ENCODE measurements around the gene BRD9.
"Not testable (repeated sequence)": the region's sequence is repeated elsewhere in the genome, so short reads cannot be mapped to it uniquely, and the experiment has no call there.

BRD9 gene

GRCh38 chr5:892394-893136 is at the start of gene BRD9, which contains the start of gene TRIP13:
Gene BRD9, minus strand, starts transcription at chr5:892801. Its CDS starts 144 bp downstream, at chr5:892657.
Gene TRIP13, plus strand, starts transcription at chr5:892884. Its CDS starts 115 bp downstream, at chr5:892999.
- peak; percentile 56 for DNase-seq (ENCODE audit: low read depth)

- DNase-seq (ENCODE audit: low read depth), result not testable (repeated sequence)
These were observed 48.1 kb upstream of the BRD9 start for GRCh38 chr5:940741-941140.

DNA sequence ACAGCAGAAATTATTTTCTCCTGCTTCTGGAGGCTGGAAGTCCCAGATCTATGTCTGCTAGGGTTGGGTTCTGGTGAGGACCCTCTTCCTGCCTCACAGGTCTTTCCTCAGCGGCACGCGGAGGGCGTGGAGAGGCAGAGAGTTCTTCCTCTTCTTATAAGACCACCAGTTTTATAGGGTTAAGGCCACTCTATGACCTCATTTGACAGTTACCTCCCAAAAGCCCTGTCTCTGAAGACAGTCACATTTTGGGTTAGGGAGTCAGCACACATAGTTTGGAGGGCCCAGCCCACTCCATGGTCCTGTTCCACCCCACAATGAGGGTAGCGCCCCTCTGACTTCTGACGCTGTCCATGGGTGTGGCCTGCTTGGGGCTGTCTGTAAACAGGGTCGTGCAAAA is 46.8 kb upstream of the BRD9 start:
- DNase-seq (ENCODE audit: low read depth), result no peak

DNA sequence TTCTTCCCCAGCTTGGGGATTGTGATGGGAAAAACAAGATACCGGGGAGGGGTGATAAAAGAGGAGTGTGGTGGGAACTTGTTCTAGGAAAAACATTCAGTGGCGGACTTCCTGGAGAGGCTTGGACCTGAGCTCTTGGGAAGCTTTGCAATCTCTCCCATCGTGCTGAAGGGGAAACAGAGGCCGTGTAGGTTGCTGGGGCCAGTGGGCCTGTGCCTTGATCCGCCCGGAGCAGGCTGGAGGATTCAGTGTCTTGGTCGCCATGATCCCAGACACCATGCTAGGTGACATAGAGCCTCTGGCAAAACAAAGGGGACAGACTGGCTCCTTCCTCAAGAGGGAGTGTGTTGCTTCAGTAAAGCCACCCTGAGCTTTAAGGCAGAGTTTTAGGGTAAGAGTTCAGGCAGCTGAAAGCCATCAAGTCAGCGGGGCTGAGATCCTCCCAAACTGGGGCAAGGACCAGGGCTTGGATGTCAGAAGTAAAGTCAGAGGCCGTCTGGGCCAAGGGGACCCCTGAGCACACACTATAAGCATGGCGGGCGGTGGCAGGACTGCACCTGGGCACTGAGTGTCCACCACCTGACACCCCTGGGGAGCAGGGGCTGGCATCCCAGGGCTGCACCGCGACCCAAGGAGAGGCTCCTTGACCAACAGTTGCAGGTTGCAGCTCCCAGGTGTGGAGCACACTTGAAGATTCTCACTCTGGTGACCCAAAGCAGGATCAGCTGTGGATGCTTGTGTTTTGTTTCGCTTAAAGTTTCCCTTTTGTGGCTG is 44.7 kb upstream of the BRD9 start:
- no peak for DNase-seq (ENCODE audit: low read depth)

GRCh38 chr5:936149-937144 is 43.8 kb upstream of the BRD9 start:
- no peak for DNase-seq (ENCODE audit: low read depth)

GRCh38 chr5:935510-936084 is 43.0 kb upstream of the BRD9 start:
- no peak for DNase-seq (ENCODE audit: low read depth)

GRCh38 chr5:934381-934967 is 41.9 kb upstream of the BRD9 start:
- DNase-seq (ENCODE audit: low read depth), result not testable (repeated sequence)

DNA sequence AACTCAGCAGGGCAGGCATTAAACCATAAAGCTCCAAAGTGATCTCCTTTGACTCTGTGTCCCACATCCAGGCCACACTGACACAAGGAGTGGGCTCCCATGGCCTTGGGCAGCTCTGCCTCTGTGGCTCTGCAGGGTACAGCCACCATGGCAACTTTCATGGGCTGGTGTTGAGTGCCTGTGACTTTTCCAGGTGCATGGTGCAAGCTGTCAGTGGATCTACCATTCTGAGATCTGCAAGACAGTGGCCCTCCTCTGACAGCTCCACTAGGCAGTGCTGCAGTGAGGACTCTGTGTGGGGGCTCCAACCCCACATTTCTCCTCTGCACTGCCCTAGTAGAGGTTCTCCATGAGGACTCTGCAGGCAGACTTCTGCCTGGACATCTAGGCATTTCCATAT is 41.4 kb upstream of the BRD9 start:
- DNase-seq (ENCODE audit: low read depth), result not testable (repeated sequence)

DNA sequence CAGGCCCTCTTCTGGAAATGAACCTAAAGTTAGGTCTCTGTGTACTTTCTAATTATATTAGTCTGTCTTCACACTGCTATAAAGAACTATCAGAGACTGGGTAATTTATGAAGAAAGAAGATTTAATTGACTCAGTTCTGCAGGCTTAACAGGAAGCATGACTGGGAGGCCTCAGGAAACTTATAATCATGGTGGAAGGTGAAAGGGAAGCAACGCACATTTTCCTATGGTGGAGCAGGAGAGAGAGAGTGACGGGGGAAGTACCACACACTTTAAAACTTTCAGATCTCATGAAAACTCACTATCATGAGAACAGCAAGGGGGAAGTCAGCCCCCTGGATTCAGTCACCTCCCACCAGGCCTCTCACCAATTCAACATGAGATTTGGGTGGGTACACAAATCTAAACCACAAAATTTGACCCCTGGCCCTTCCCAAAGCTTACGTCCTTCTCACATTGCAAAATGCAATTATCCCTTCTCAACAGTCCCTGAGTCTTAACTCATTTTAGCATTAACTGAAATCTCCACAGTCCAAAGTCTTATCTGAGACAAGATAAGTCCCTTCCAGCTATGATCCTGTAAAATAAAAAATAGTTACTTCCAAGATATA is 40.8 kb upstream of the BRD9 start:
- DNase-seq (ENCODE audit: low read depth), result no peak

GRCh38 chr5:932628-933250 is 40.1 kb upstream of the BRD9 start:
- no peak for DNase-seq (ENCODE audit: low read depth)

DNA sequence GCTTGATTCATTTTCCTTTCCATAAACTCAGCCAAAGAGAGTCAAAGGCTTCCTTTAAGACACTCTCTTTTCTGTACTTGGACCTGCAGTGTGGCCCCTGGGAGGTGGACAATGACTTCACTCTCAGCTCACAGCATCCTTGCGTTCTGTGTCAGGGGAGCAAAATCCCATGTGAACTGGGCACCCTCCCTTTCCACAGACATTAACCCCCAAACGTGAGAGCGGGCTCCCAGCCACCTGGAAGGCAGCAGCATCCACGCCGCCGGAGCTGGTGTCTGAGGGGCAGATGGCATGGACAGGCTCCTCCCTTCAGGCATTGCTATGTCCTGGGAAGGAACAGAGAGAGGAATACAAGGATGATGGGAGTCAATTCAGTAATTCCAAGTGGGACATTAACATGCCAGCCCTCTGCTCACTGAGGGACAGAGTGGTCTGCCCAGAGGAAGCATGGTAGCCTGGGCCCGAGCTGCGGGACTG is 39.6 kb upstream of the BRD9 start:
- DNase-seq (ENCODE audit: low read depth), result no peak

- DNase-seq (ENCODE audit: low read depth), result no peak
These were observed 39.1 kb upstream of the BRD9 start for GRCh38 chr5:931570-932145.

DNA sequence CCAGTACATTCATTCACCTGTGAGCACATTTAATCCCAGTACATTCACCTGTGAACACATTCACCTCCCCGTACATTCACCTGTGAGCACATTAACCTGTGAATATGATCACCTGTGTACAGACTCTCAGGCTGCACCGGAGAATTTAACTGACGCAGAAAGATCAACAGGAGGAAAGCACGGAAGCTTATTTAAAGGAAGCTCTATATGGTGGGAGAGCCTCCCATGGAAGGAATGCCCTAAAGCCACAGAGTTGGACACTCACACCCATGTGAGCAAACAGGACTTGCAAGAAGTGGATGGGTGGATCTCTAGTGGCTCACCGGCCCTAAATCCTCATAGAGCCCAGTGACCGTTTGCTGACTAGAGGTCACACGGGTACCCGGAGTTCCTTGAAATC is 38.3 kb upstream of the BRD9 start:
- DNase-seq (ENCODE audit: low read depth), result no peak

- DNase-seq (ENCODE audit: low read depth), result no peak
These were observed 37.0 kb upstream of the BRD9 start for GRCh38 chr5:929596-929995.

GRCh38 chr5:929182-929581 is 36.6 kb upstream of the BRD9 start:
- DNase-seq (ENCODE audit: low read depth), result not testable (repeated sequence)

- DNase-seq (ENCODE audit: low read depth), result no peak
These were observed 34.8 kb upstream of the BRD9 start for GRCh38 chr5:927172-928015.

DNA sequence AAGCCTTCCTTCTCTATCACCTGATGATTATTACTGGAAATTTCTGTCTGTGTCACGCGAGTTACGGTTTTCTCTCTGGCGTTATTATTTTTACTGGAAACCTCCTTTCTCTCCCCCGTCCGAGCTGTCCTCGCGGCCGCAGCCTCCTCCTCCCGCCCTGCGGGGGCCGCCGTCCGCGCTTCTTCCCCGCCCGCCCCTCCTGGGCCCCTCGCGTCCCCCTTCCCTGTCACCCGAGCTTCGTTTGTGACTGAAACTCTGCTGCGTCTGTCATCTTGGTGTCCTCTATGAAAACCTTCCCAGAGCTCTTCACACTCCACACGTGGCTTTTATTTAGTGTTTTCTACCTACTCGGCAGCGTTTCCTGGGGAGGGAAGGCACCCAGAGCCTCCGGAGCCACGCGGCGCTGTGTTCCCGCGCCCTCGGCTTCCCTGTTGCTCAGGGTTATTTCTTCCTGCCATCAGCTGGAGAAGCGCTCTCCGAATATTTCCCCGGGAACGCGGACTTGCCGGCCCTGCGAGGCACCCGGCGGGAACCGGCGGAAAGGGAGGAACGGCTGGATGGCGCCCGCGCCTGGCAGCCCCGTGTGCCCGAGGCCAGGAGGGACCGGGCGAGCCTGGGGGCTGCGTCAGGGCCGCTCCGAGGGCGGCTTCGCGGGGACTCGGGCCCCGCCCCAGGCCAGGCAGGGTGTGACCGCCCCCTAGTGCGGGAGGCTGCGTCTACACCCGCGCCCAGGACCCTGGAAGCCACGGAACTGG is 34.0 kb upstream of the BRD9 start:
- DNase-seq (ENCODE audit: low read depth), result no peak

DNA sequence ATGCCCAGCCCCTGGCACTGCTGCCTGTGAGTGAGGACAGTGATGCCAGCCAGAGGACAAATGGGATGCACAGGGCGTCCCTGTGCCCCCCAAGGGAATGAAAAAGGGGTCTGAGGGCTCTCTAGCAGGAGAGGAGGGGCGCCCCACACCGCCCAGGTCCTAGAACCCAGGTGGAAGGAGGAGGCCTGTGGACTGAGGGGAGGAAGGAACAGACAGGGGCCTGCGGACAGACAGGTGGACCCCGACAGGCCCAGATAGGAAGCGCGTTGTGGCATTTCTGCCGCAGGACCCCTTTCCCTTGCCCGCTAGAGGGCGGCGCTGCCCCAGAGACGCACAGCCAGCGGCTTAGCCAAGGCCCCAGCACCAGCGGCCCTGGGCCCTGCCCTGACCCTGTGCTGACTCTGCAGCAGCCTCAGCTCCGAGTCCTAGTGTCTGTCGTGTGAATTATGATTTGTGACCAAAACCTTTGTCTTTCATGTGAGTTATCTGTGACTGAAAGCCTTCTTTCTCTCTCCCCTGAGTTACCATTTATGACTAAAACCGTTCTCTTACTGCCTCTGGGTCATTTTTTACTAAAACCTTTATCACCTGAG is 30.8 kb upstream of the BRD9 start:
- DNase-seq (ENCODE audit: low read depth), result peak; percentile 28
